HG03139 (cell line): ENCODE measurements around the gene RAPGEF4.

Source experiments
- ATAC-seq: cut with Tn5 transposase; IDR thresholded peaks from one replicate; pipeline ENCODE4 v1.9.1; 2021; ENCODE audit not compliant: unreplicated experiment

Gene RAPGEF4

GRCh38 chr2:172821370-172822338 is 86.0 kb downstream of the RAPGEF4 start:
- no peak for ATAC-seq

GRCh38 chr2:172822585-172822984 is 86.9 kb downstream of the RAPGEF4 start:
- no peak for ATAC-seq

GRCh38 chr2:172823261-172823850 is 87.7 kb downstream of the RAPGEF4 start:
- ATAC-seq: no peak

- ATAC-seq: no peak
Observed at GRCh38 chr2:172826522-172826921, 90.9 kb downstream of the RAPGEF4 start.

GRCh38 chr2:172829229-172829628 is 93.6 kb downstream of the RAPGEF4 start:
- ATAC-seq: no peak

GRCh38 chr2:172830482-172830881 is 94.8 kb downstream of the RAPGEF4 start:
- ATAC-seq: no peak

- ATAC-seq: no peak
Observed at GRCh38 chr2:172833898-172834297, 98.3 kb downstream of the RAPGEF4 start.

- ATAC-seq: no peak
Observed at GRCh38 chr2:172834881-172835280, 99.2 kb downstream of the RAPGEF4 start.

GRCh38 chr2:172836347-172836821 is 100.7 kb downstream of the RAPGEF4 start:
- ATAC-seq: no peak

GRCh38 chr2:172836827-172837226 is 101.2 kb downstream of the RAPGEF4 start:
- ATAC-seq: no peak

GRCh38 chr2:172839446-172839845 is 103.8 kb downstream of the RAPGEF4 start:
- no peak for ATAC-seq

GRCh38 chr2:172842511-172843265 is 107.0 kb downstream of the RAPGEF4 start:
- ATAC-seq: no peak

- ATAC-seq: no peak
Observed at GRCh38 chr2:172843266-172843582, 107.6 kb downstream of the RAPGEF4 start.

- no peak for ATAC-seq
Observed at GRCh38 chr2:172843902-172844715, 108.5 kb downstream of the RAPGEF4 start.

GRCh38 chr2:172845028-172845630 is 109.5 kb downstream of the RAPGEF4 start:
- ATAC-seq: no peak

- no peak for ATAC-seq
Observed at GRCh38 chr2:172846551-172846950, 110.9 kb downstream of the RAPGEF4 start.

- no peak for ATAC-seq
Observed at GRCh38 chr2:172847188-172847587, 111.5 kb downstream of the RAPGEF4 start.

GRCh38 chr2:172848519-172848918 is 112.9 kb downstream of the RAPGEF4 start:
- ATAC-seq: no peak

- no peak for ATAC-seq
Observed at GRCh38 chr2:172849519-172850217, 114.0 kb downstream of the RAPGEF4 start.

GRCh38 chr2:172855588-172855987 is 119.9 kb downstream of the RAPGEF4 start:
- no peak for ATAC-seq
